ENCODE measurements around the gene VMP1. TPM values are rescaled to one million over a fixed set of nuclear protein-coding genes. Genes with fewer than 3 reads are reported as not detected.
"Not testable (repeated sequence)": the region's sequence is repeated elsewhere in the genome, so short reads cannot be mapped to it uniquely, and the experiment has no call there.

The VMP1 gene
- total RNA-seq, 1 donor from 2014 or later: 176 TPM

DNA sequence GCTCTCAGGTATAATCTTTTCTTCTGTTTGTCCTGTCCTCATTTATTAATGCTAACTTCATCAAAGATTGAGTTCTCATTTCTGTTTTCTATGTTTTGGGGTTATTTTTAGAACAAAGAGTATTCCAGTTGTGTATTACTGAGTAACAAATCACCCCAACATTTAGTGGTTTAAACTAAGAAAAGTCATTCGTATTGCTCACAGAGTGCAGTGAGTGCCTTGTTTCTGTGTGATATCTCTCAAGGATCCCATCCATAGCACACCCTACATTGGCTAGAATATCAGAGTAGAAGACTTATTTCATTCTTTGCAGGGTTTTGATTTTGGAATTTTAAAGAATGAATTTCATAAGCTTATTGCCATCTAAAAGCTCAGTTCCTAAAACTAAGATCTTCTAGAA lies 72.1 kb downstream of the VMP1 start:
- CTCF ChIA-PET: interaction anchor here (1.0 to 2.0 kb wide), 3 partner anchors 26 to 80 kb away, joined by 3 to 7 read pairs (median 5); no protein-coding TSS in a partner anchor
- ATAC-seq (ENCODE audit: low read depth) (no peak), DNase-seq (no peak)
- intact Hi-C loops (cut with micrococcal nuclease): no loop called here
- Mint-ChIP-seq H3K9me3 (peaks cover 5% of the 10 kb centered on the region), H3K27me3 (no peaks in the 10 kb centered on the region), H3K4me1 (peaks cover 32% of the 10 kb centered on the region), H3K27ac (peak overlapping the region; percentile 54), H3K36me3 (ENCODE audit: low read depth) (peaks cover 43% of the 10 kb centered on the region), H3K4me3 (no peak overlapping the region)
- POLR2A ChIA-PET: no interaction called here
- TF ChIP-seq, protein P1, sequence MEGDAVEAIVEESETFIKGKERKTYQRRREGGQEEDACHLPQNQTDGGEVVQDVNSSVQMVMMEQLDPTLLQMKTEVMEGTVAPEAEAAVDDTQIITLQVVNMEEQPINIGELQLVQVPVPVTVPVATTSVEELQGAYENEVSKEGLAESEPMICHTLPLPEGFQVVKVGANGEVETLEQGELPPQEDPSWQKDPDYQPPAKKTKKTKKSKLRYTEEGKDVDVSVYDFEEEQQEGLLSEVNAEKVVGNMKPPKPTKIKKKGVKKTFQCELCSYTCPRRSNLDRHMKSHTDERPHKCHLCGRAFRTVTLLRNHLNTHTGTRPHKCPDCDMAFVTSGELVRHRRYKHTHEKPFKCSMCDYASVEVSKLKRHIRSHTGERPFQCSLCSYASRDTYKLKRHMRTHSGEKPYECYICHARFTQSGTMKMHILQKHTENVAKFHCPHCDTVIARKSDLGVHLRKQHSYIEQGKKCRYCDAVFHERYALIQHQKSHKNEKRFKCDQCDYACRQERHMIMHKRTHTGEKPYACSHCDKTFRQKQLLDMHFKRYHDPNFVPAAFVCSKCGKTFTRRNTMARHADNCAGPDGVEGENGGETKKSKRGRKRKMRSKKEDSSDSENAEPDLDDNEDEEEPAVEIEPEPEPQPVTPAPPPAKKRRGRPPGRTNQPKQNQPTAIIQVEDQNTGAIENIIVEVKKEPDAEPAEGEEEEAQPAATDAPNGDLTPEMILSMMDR (IDR thresholded peaks at IDR 0.05): no peak

DNA sequence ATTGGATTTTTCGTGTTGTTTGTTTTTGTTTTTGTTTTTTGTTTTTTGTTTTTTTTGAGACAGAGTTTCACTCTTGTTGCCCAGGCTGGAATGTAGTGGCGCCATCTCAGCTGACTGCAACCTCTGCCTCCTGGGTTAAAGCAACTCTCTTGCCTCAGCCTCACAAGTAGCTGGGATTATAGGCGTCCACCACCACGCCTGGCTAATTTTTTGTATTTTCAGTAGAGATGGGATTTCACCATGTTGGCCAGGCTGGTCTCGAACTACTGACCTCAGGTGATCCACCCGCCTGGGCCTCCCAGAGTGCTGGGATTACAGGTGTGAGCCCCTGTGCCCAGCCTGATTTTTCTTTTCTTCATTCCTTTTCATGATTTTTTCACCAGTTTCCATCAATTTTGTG lies 73.1 kb downstream of the VMP1 start:
- peaks cover 40% of the 10 kb centered on the region for H3K36me3 Mint-ChIP-seq (ENCODE audit: low read depth)
- ATAC-seq (ENCODE audit: low read depth); DNase-seq; H3K27me3 Mint-ChIP-seq; H3K4me3 Mint-ChIP-seq; H3K9me3 Mint-ChIP-seq; intact Hi-C loops (cut with micrococcal nuclease): not testable (repeated sequence)
- H3K4me1 Mint-ChIP-seq: peaks cover 39% of the 10 kb centered on the region
- CTCF ChIA-PET: interaction anchor here (0.9 kb wide), 1 partner anchor 58 kb away, joined by 3 read pairs; no protein-coding TSS in a partner anchor
- POLR2A ChIA-PET: interaction anchor here (1.0 kb wide), 1 partner anchor 49 kb away, joined by 3 read pairs; no protein-coding TSS in a partner anchor
- H3K27ac Mint-ChIP-seq: peak overlapping the region; percentile 7

DNA sequence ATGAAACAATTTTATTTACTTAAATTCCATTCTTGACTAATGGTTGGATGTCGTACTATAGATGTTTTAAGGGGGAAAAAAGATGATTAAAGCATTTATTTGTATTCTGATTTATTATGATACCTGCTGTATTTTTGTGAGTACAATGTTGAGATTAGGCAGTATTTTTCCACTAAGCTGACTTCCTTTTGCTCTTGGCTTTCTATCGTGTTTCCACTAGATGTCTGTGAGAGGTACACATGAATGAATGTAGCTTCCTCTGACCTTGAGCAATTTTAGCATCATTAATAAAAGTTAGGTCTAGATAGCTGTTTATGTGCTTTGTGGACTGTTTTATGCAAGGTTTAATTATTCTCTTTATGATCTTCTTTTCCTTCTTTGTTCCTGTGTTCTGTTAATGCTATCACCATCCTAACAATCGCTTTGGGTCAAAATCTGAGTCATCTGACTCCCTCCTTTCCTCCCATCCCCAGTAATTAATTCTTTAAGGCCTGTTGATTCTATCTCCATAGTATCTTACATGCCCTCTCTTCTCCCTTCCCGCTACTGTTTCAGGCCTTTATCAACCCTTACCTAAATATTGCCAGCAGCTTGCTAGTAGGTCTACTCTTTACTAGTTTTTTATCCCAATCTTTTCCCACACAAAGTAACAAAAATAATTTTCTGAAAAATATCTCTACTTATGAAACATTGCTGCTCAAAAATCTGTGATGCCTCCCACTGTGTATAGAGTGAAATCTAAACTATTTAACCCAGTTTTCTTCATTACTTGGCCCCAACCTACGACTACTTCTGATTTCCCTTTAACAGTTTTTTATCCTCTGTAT lies 76.0 kb downstream of the VMP1 start:
- H3K4me1 Mint-ChIP-seq: peaks cover 60% of the 10 kb centered on the region

DNA sequence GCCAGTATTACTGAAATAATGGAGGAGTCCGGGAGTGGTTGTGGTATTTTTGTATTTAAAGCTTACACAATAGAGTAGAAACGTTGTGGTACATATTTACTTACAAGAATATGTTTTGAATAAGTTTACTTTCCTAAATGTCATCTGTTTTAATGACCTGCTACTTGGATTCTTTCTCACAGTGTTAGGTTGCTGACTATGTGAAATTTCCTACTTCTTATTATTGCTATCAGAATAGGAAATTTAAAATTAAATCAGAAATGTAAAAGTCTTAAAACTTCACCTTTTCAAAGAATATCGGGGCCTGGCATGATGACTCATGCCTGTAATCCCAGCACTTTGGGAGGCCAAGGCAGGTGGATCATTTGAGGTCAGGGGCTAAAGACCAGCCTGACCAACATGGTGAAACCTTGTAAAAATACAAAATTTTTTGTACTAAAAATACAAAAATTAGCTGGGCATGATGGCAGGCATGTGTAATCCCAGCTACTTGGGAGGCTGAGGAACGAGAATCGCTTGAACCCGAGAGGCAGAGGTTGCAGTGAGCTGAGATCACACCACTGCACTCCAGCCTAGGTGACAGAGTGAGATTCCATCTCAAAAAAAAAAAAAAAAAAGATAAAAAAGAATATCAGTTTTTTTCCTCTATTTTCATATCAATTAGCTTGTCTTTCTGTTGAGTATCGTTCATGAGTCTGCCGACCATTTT lies 77.8 kb downstream of the VMP1 start:
- Mint-ChIP-seq H3K4me1 (peaks cover 57% of the 10 kb centered on the region), H3K27ac (peak overlapping the region; percentile 97), H3K4me3 (no peak overlapping the region), H3K27me3 (no peaks in the 10 kb centered on the region), H3K36me3 (ENCODE audit: low read depth) (peaks cover 9% of the 10 kb centered on the region), H3K9me3 (no peaks in the 10 kb centered on the region)
- intact Hi-C loops (cut with micrococcal nuclease): no loop called here
- no peak for ATAC-seq (ENCODE audit: low read depth)
- no peak for DNase-seq
- CTCF ChIA-PET: interaction anchor here (1.4 to 3.3 kb wide), 8 partner anchors 32 to 74 kb away, joined by 3 to 36 read pairs (median 8); no protein-coding TSS in a partner anchor
- POLR2A ChIA-PET: interaction anchor here (0.6 to 10.1 kb wide), 14 partner anchors 15 to 108 kb away, joined by 3 to 379 read pairs (median 12); partner anchors contain the start of genes RPS6KB1 and TUBD1
- TF ChIP-seq, protein P1 (IDR thresholded peaks at IDR 0.05): no peak

More for the DNA sequence above, 76.0 kb downstream of the VMP1 start:
- Mint-ChIP-seq H3K9me3 (no peaks in the 10 kb centered on the region), H3K4me3 (peak overlapping the region; percentile 33), H3K27ac (peak overlapping the region; percentile 88), H3K27me3 (no peaks in the 10 kb centered on the region), H3K36me3 (ENCODE audit: low read depth) (peaks cover 18% of the 10 kb centered on the region)
- ATAC-seq (ENCODE audit: low read depth) (no peak), DNase-seq (no peak)
- POLR2A ChIA-PET: interaction anchor here (0.9 to 10.1 kb wide), 11 partner anchors 9 to 110 kb away, joined by 3 to 379 read pairs (median 4); no protein-coding TSS in a partner anchor
- CTCF ChIA-PET: interaction anchor here (1.0 to 3.3 kb wide), 8 partner anchors 29 to 76 kb away, joined by 4 to 21 read pairs (median 4); no protein-coding TSS in a partner anchor
- TF ChIP-seq, protein P1 (IDR thresholded peaks at IDR 0.05): no peak
- intact Hi-C loops (cut with micrococcal nuclease): no loop called here

DNA sequence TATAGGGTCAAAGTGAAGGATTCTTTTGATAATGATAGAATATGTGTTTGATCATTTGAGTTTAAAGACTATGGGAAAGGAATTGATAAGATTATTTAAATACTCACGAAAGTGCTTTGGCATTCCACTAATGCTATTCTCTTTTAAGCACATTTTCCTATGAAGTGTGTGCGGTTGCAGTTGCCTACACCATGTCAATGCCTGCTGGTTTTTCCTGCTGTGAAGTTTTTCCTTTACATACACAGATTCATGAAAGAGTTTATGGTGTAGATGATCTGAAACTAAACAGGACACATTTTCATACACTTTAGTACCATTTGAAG lies 78.7 kb downstream of the VMP1 start:
- DNase-seq: no peak
- ChIA-PET POLR2A (interaction anchor here (0.6 to 10.1 kb wide), 23 partner anchors 9 to 167 kb away, joined by 3 to 379 read pairs (median 7); partner anchors contain the start of genes CLTC, PTRH2, RPS6KB1 and TUBD1), CTCF (interaction anchor here (0.9 to 3.3 kb wide), 11 partner anchors 19 to 73 kb away, joined by 3 to 36 read pairs (median 6); no protein-coding TSS in a partner anchor)
- peaks cover 6% of the 10 kb centered on the region for H3K36me3 Mint-ChIP-seq (ENCODE audit: low read depth)
- intact Hi-C loops (cut with micrococcal nuclease): loop anchor here (1.0 to 2.0 kb wide), 10 partner anchors 23 to 167 kb away; partner anchors contain the start of genes CLTC, PTRH2, RPS6KB1 and VMP1
- no peaks in the 10 kb centered on the region for H3K9me3 Mint-ChIP-seq
- H3K27ac Mint-ChIP-seq: peak overlapping the region; percentile 97
- TF ChIP-seq, protein P1 (IDR thresholded peaks at IDR 0.05): no peak
- H3K27me3 Mint-ChIP-seq: no peaks in the 10 kb centered on the region
- H3K4me1 Mint-ChIP-seq: peaks cover 57% of the 10 kb centered on the region
- peak overlapping the region; percentile 72 for H3K4me3 Mint-ChIP-seq
- ATAC-seq (ENCODE audit: low read depth): no peak
